Aorta (tissue), 5 donors: ENCODE measurements around the gene SPA17. TPM values are rescaled to one million over a fixed set of nuclear protein-coding genes. Genes with fewer than 3 reads are reported as not detected.

ENCODE experiments used
- ATAC-seq: fragments of 200-7000 bp; cut with Tn5 transposase; one replicate; pipeline ENCODE4 v1.9.1; 2022; ENCODE audit warnings: moderate library complexity; ENCODE audit not compliant: low FRiP score
- DNase-seq, 2 donors: peaks; one replicate each; pipeline ENCODE4 v3.0.0-alpha.2; 2020
- H3K27ac ChIP-seq, 2 donors: one replicate each; pipeline ENCODE4 v1.5.1; 2013; ENCODE audit warnings: low read length in 2 of 2, mild to moderate bottlenecking in 2 of 2, moderate library complexity in 2 of 2, control low read depth in 1 of 2, inconsistent platforms in 1 of 2, low read depth in 1 of 2
- H3K27me3 ChIP-seq, 2 donors: one replicate each; pipeline ENCODE4 v1.6.1; 2013; ENCODE audit warnings: control low read depth in 1 of 2, low read length in 1 of 2, mild to moderate bottlenecking in 1 of 2, moderate library complexity in 1 of 2; ENCODE audit not compliant: insufficient read depth in 2 of 2, control insufficient read depth in 1 of 2
- H3K36me3 ChIP-seq, 2 donors: one replicate each; pipeline ENCODE4 v1.6.1; 2013; ENCODE audit warnings: control low read depth in 1 of 2, low read length in 1 of 2, mild to moderate bottlenecking in 1 of 2; ENCODE audit not compliant: insufficient read depth in 2 of 2, control insufficient read depth in 1 of 2
- H3K4me1 ChIP-seq, 2 donors: one replicate each; pipeline ENCODE4 v1.6.1; 2013; ENCODE audit warnings: low read length in 2 of 2, control low read depth in 1 of 2, mild to moderate bottlenecking in 1 of 2, moderate library complexity in 1 of 2; ENCODE audit not compliant: insufficient read depth in 2 of 2, control insufficient read depth in 1 of 2
- H3K4me3 ChIP-seq, 2 donors: one replicate each; pipeline ENCODE4 v1.5.1; 2013; ENCODE audit warnings: low read length in 2 of 2, control low read depth in 1 of 2, mild to moderate bottlenecking in 1 of 2
- H3K9me3 ChIP-seq: one replicate; pipeline ENCODE4 v1.6.1; 2013; ENCODE audit warnings: mild to moderate bottlenecking, low read length; ENCODE audit not compliant: control insufficient read depth
- WGBS, 2 donors: extraction: QIAGEN DNeasy Blood & Tissue Kit; methylation state at CpG; one replicate each; pipeline ENCODE4 v1.1.7; 2013; 5-methylcytosine and 5-hydroxymethylcytosine counted together
- intact Hi-C, 2 donors: fragments of 100-400 bp; cut with DNase I; formaldehyde crosslinking; loops; one replicate each; pipeline versions ENCODE4 v1.14.2 to v1.15.0; 2022
- polyA plus RNA-seq, 2 donors: library from polyadenylated mRNA; stranded (reverse); fragments of 200-250 nt; gene quantifications; one replicate each; pipeline ENCODE4 v1.2.3, GENCODE V29; 2013
- total RNA-seq, 2 donors: library from RNA; stranded (reverse); fragmentation: NEBNext Ultra II Directional; extraction: Animal tissue kit (Norgen Biotek cat#: 25700); gene quantifications; one replicate each; pipeline ENCODE4 v1.2.1, GENCODE V29; 2021
- donor health status: healthy with polysubstance abuse.
- donor health status: Bipolar disorder and iron deficiency.
- donor health status: DM: no; HTN: no; CAD: no.
- donor health status: DM: no; HTN: no; CAD: no.
- donor health status: DM: yes; HTN: yes; CAD: no.

The SPA17 gene
- total and polyA plus RNA-seq, 4 donors, result 2.7 to 7.1 (median 4.4) TPM

DNA sequence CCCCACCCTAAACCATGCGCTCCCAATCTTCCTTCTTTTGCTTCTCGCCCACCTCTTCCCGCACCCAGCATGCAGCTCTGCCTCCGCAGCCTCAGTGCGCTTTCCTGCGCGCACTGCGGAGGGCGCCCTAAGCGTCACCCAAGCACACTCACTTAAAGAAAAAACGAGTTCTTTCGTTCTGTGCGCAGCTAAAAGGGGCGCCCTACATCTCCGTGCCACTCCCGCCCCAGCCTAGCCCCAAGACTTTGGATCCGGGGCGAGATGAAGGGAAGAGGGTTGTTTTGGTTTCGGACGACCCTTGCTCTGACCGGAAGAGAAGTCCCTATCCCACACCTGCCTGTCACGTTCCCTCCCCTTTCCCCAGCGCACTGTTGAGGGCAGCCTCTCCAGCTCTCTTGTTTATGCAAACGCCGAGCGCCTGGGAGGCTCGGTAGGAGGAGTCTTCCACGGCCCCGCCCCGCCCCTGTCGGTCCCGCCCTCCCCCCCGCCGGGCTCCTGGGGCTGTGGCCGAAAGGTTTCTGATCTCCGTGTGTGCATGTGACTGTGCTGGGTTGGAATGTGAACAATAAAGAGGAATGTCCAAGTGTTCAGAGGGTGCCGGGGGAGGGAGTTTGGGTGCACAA, 73.0 kb downstream of the SPA17 start:
- H3K4me1 ChIP-seq, result no peaks in the 10 kb centered on the region
- ATAC-seq (peak; percentile 81), DNase-seq (peak; percentile 79 to 90)
- no peaks in the 10 kb centered on the region for H3K9me3 ChIP-seq
- H3K36me3 ChIP-seq, result no peaks in the 10 kb centered on the region
- no peak overlapping the region for H3K4me3 ChIP-seq
- H3K27ac ChIP-seq, result no peak overlapping the region
- WGBS, 2 donors, result 48 to 51% methylated on average over 37 of the region's 37 CpGs
- no peaks in the 10 kb centered on the region for H3K27me3 ChIP-seq
- intact Hi-C loops, result no loop called here

Other genes with a start within 250 kb of the SPA17 start
- not detected for gene OR8B4, start 249.0 kb upstream of the SPA17 start, total RNA-seq
- not detected for gene OR8B4, start 249.0 kb upstream of the SPA17 start, polyA plus RNA-seq
- not detected for gene OR8B8, start 228.2 kb upstream of the SPA17 start, total RNA-seq
- not detected for gene OR8B8, start 228.2 kb upstream of the SPA17 start, polyA plus RNA-seq
- not detected for gene OR8B12, start 130.2 kb upstream of the SPA17 start, total RNA-seq
- gene OR8B12, start 130.2 kb upstream of the SPA17 start, polyA plus RNA-seq, result not detected
- not detected for gene OR8A1, start 103.9 kb upstream of the SPA17 start, total RNA-seq
- gene OR8A1, start 103.9 kb upstream of the SPA17 start, polyA plus RNA-seq, result not detected
- gene PANX3, start 62.5 kb upstream of the SPA17 start, total RNA-seq, result not detected
- gene PANX3, start 62.5 kb upstream of the SPA17 start, polyA plus RNA-seq, result not detected
- gene TBRG1, start 51.0 kb upstream of the SPA17 start, total RNA-seq, result 10 to 100 TPM; 42.7 to 47.9 TPM
- 10 to 100 TPM; 20.5 to 65.4 TPM for gene TBRG1, start 51.0 kb upstream of the SPA17 start, polyA plus RNA-seq
- 10 to 100 TPM; 11.5 to 24.8 TPM for gene SIAE, start 165 bp upstream of the SPA17 start, total RNA-seq
- 10 to 100 TPM in 1 of 2 donors, 1 to 10 TPM in 1; 6.9 to 14.8 TPM for gene SIAE, start 165 bp upstream of the SPA17 start, polyA plus RNA-seq
- 10 to 100 TPM; 33.2 to 41.1 TPM for gene NRGN, start 66.0 kb downstream of the SPA17 start, total RNA-seq
- 10 to 100 TPM; 15.4 to 38.5 TPM for gene NRGN, start 66.0 kb downstream of the SPA17 start, polyA plus RNA-seq
- 1 to 10 TPM; 3.8 to 6.9 TPM for gene VSIG2, start 78.4 kb downstream of the SPA17 start, total RNA-seq
- gene VSIG2, start 78.4 kb downstream of the SPA17 start, polyA plus RNA-seq, result 1 to 10 TPM; 1.9 to 3.1 TPM
- 100 to 1,000 TPM in 1 of 2 donors, 10 to 100 TPM in 1; 95.1 to 182 TPM for gene ESAM, start 88.4 kb downstream of the SPA17 start, total RNA-seq
- 100 to 1,000 TPM in 1 of 2 donors, 10 to 100 TPM in 1; 33.2 to 110 TPM for gene ESAM, start 88.4 kb downstream of the SPA17 start, polyA plus RNA-seq
- gene MSANTD2, start 126.5 kb downstream of the SPA17 start, total RNA-seq, result 10 to 100 TPM; 21.5 to 23.6 TPM
- gene MSANTD2, start 126.5 kb downstream of the SPA17 start, polyA plus RNA-seq, result 10 to 100 TPM in 1 of 2 donors, 1 to 10 TPM in 1; 6.3 to 18.0 TPM
- gene ROBO3, start 191.5 kb downstream of the SPA17 start, total RNA-seq, result 10 to 100 TPM; 15.7 to 63.0 TPM
- 10 to 100 TPM in 1 of 2 donors, 1 to 10 TPM in 1; 2.1 to 19.7 TPM for gene ROBO3, start 191.5 kb downstream of the SPA17 start, polyA plus RNA-seq
- gene ROBO4, start 224.0 kb downstream of the SPA17 start, total RNA-seq, result 10 to 100 TPM; 19.7 to 41.9 TPM
- gene ROBO4, start 224.0 kb downstream of the SPA17 start, polyA plus RNA-seq, result 1 to 10 TPM; 2.4 to 2.8 TPM
- gene HEPN1, start 245.3 kb downstream of the SPA17 start, total RNA-seq, result under 1 TPM in 1 of 2 donors, not detected in 1; 0.51 TPM
- not detected for gene HEPN1, start 245.3 kb downstream of the SPA17 start, polyA plus RNA-seq